ENCODE measurements around the gene LMO7. TPM values are rescaled to one million over a fixed set of nuclear protein-coding genes. Genes with fewer than 3 reads are reported as not detected.

Gene LMO7
- total and polyA plus RNA-seq, 2 of the 13 experiments (the other 11 are each of a cell fraction or from before 2014, with no cell fraction given) = 34.0 to 121 TPM

DNA sequence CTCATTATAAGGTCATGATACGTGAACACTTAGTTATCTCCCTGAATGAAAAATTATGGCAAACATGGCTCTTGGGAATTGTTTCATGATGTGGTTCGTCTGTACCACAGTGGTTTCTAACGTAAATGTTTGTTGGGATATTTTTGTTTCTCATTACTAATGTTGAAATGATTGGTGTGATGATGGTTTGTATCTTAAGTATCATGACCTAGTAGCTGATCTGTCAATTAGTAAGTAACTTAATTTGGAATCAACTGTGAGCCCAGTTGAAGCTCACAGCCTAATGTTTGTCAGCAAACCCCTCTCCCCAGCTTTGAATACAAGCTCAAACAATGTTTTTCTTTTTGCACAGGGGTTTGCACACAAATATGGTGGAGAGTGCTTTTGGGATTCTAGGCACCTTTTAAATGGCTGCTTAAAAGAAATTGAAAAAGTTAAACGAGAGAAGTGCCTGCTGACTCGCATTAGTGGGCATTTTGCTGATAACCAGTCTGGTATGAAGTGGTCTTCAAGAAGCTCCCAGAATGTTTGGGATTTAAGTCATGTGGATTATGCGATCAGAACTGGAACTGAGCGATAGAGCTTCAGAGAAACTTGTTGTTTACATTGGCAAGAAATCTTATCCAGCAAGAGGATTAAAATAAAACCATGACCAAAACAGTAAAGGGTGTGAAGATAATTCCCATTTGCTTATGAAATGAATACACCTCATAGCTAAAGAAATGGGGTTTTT lies 68.2 kb downstream of the LMO7 start:
- intact Hi-C loops (cut with micrococcal nuclease; ENCODE audit: unreplicated experiment) (no loop called here), in situ Hi-C loops (cut with HindIII; ENCODE audit: extremely low pct_ligation_motif_present, low pct_unique_long_range_greater_than_20kb) (no loop called here)
- H3K9ac ChIP-seq (ENCODE audit: insufficient read depth, low read depth, low read length) = no peak overlapping the region
- CTCF ChIA-PET (ENCODE audit: low intra/inter-chr PET ratio, low total read pairs) = no interaction called here
- DNase-seq (ENCODE audit: low spot score) (no peak), ATAC-seq (no peak), FAIRE-seq (no peak)
- H3K27me3 ChIP-seq (ENCODE audit: control insufficient read depth in 1 of 2, insufficient read depth in 2 of 2, low read length in 2 of 2) = no peaks in the 10 kb centered on the region
- 94% methylated on average over 7 of the region's 7 CpGs for WGBS (ENCODE audit: low lambda C conversion rate)
- TF ChIP-seq MAF1 (CRISPR knock-in tag; IDR thresholded peaks at IDR 0.05; ENCODE audit: borderline replicate concordance) (no peak), KDM2A (CRISPR knock-in tag; IDR thresholded peaks at IDR 0.05; ENCODE audit: borderline replicate concordance, low read depth) (no peak), ZNF713 (CRISPR knock-in tag; IDR thresholded peaks at IDR 0.05) (no peak)
- no peaks in the 10 kb centered on the region for H3K9me3 ChIP-seq (ENCODE audit: low read length)
- no peaks in the 10 kb centered on the region for H3K36me3 ChIP-seq (replicated peaks in 1 of 2; ENCODE audit: control insufficient read depth in 1 of 2, insufficient read depth in 2 of 2, low read length in 2 of 2)
- BruUV-seq (replicated peaks) = no TSS peak
- H3K4me3 ChIP-seq (replicated peaks in 1 of 3; ENCODE audit: insufficient read depth in 1 of 3, low read depth in 2 of 3, low read length in 3 of 3) = no peak overlapping the region
- H4K20me1 ChIP-seq (ENCODE audit: insufficient read depth, low read length) = no peaks in the 10 kb centered on the region
- no peaks in the 10 kb centered on the region for H3K79me2 ChIP-seq (ENCODE audit: insufficient read depth, low read length)
- no peak overlapping the region for H2AFZ ChIP-seq (ENCODE audit: low read length)
- H3K4me1 ChIP-seq (ENCODE audit: insufficient read depth, low read length) = peaks cover 5% of the 10 kb centered on the region; the same call in 1 of the 2 replicates
- H3K27ac ChIP-seq (ENCODE audit: extremely low read length, insufficient read depth, low read length) = no peak overlapping the region
- POLR2A ChIA-PET = interaction anchor here (1.8 kb wide), 1 partner anchor 56 kb away, joined by 4 read pairs; no protein-coding TSS in a partner anchor
- no peak overlapping the region for H3K4me2 ChIP-seq (ENCODE audit: low read depth, low read length)

GRCh38 chr13:75704927-75705288 lies 68.8 kb downstream of the LMO7 start:
- Histone ChIP-seq H3K9me3 (ENCODE audit: low read length) (no peaks in the 10 kb centered on the region), H3K9ac (ENCODE audit: insufficient read depth, low read depth, low read length) (no peak overlapping the region), H4K20me1 (ENCODE audit: insufficient read depth, low read length) (no peaks in the 10 kb centered on the region), H3K4me1 (ENCODE audit: insufficient read depth, low read length) (peaks cover 5% of the 10 kb centered on the region; the same call in 1 of the 2 replicates), H3K27ac (ENCODE audit: extremely low read length, insufficient read depth, low read length) (no peak overlapping the region), H2AFZ (ENCODE audit: low read length) (no peak overlapping the region), H3K79me2 (ENCODE audit: insufficient read depth, low read length) (no peaks in the 10 kb centered on the region), H3K27me3 (ENCODE audit: control insufficient read depth in 1 of 2, insufficient read depth in 2 of 2, low read length in 2 of 2) (no peaks in the 10 kb centered on the region), H3K4me3 (replicated peaks in 1 of 3; ENCODE audit: insufficient read depth in 1 of 3, low read depth in 2 of 3, low read length in 3 of 3) (no peak overlapping the region), H3K36me3 (replicated peaks in 1 of 2; ENCODE audit: control insufficient read depth in 1 of 2, insufficient read depth in 2 of 2, low read length in 2 of 2) (no peaks in the 10 kb centered on the region), H3K4me2 (ENCODE audit: low read depth, low read length) (no peak overlapping the region)
- POLR2A ChIA-PET = interaction anchor here (1.8 kb wide), 1 partner anchor 55 kb away, joined by 4 read pairs; no protein-coding TSS in a partner anchor
- ATAC-seq = no peak
- BruUV-seq (replicated peaks) = no TSS peak
- no peak for FAIRE-seq
- in situ Hi-C loops (cut with HindIII; ENCODE audit: extremely low pct_ligation_motif_present, low pct_unique_long_range_greater_than_20kb) = no loop called here
- WGBS (ENCODE audit: low lambda C conversion rate) = 93% methylated on average over 10 of the region's 10 CpGs
- no peak for DNase-seq (ENCODE audit: low spot score)
- TF ChIP-seq RBM39 (IDR thresholded peaks at IDR 0.05; ENCODE audit: low read depth, low read length, poor library complexity, severe bottlenecking) (no peak), HCFC1 (IDR thresholded peaks at IDR 0.05; ENCODE audit: low read depth, low read length) (no peak), ZNF431 (CRISPR knock-in tag; IDR thresholded peaks at IDR 0.05; ENCODE audit: borderline replicate concordance, low read depth) (no peak), HMGXB4 (CRISPR knock-in tag; IDR thresholded peaks at IDR 0.05; ENCODE audit: borderline replicate concordance in 1 of 2, low read depth in 1 of 2) (no peak), ZNF20 (CRISPR knock-in tag; IDR thresholded peaks at IDR 0.05) (no peak), SRSF4 (IDR thresholded peaks at IDR 0.05; ENCODE audit: low read depth, low read length, poor library complexity, severe bottlenecking) (no peak), ZNF510 (CRISPR knock-in tag; IDR thresholded peaks at IDR 0.05; ENCODE audit: low read depth) (no peak), NCOA5 (CRISPR knock-in tag; IDR thresholded peaks at IDR 0.05) (no peak)
- TF ChIP-seq, protein P1, sequence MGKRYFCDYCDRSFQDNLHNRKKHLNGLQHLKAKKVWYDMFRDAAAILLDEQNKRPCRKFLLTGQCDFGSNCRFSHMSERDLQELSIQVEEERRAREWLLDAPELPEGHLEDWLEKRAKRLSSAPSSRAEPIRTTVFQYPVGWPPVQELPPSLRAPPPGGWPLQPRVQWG (CRISPR knock-in tag; IDR thresholded peaks at IDR 0.05; ENCODE audit: borderline replicate concordance, low read depth) = no peak
- intact Hi-C loops (cut with micrococcal nuclease; ENCODE audit: unreplicated experiment) = no loop called here
- CTCF ChIA-PET (ENCODE audit: low intra/inter-chr PET ratio, low total read pairs) = no interaction called here

Measured in HepG2 (cell line).